Vagina (tissue), 2 donors: ENCODE results near the gene EAF2. TPM values are rescaled to one million over a fixed set of nuclear protein-coding genes. Genes with fewer than 3 reads are reported as not detected.

ENCODE experiments used
- DNase-seq, 2 donors: peaks; one replicate each; pipeline ENCODE4 v3.0.0-alpha.2; 2017; ENCODE audit errors: extremely low spot score in 2 of 2
- H3K27ac ChIP-seq: fragments of 200-600 bp; sonication (generic); one replicate; pipeline ENCODE4 v1.5.1; 2019
- H3K27me3 ChIP-seq: fragments of 200-600 bp; sonication (generic); one replicate; pipeline ENCODE4 v1.5.1; 2019
- H3K36me3 ChIP-seq, 2 donors: fragments of 200-600 bp; sonication (generic); one replicate each; pipeline ENCODE4 v1.5.1; 2017 to 2019
- H3K4me1 ChIP-seq: fragments of 200-600 bp; sonication (generic); one replicate; pipeline ENCODE4 v1.5.1; 2019
- H3K4me3 ChIP-seq, 2 donors: fragments of 200-600 bp; sonication (generic); 1 replicate in 1 of 2; 2 replicates in 1 of 2; pipeline ENCODE4 v1.5.1; 2016 to 2019
- H3K9me3 ChIP-seq: fragments of 200-600 bp; sonication (generic); one replicate; pipeline ENCODE4 v1.5.1; 2019
- POLR2A ChIP-seq, 2 donors: fragments of 450-650 bp; IDR thresholded peaks; one replicate each; pipeline ENCODE4 v1.6.1; 2017; ENCODE audit warnings: antibody characterized with exemption in 2 of 2, mild to moderate bottlenecking in 2 of 2, moderate library complexity in 2 of 2
- POLR2AphosphoS5 ChIP-seq, 2 donors: sonication (generic); formaldehyde crosslinking; IDR thresholded peaks; one replicate each; pipeline ENCODE4 v1.9.0; 2017; ENCODE audit warnings: antibody characterized with exemption in 2 of 2, mild to moderate bottlenecking in 2 of 2, low read depth in 1 of 2; ENCODE audit not compliant: insufficient read depth in 1 of 2
- intact Hi-C: fragments of 100-400 bp; cut with DNase I; formaldehyde crosslinking; loops from one replicate; pipeline ENCODE4 v1.15.1; 2023
- total RNA-seq: library from RNA; depleted of rRNA; stranded (reverse); fragments of >200 nt; gene quantifications from one replicate; pipeline ENCODE4 v1.2.3, GENCODE V29; 2016
- TF ChIP-seq, protein P1 (sequence below), 3 experiments: fragments of 450-650 bp in 2 of 3; fragments of 200-600 bp in 1 of 3; sonication (generic) in 1 of 3; IDR thresholded peaks; one replicate each; pipeline ENCODE4 v1.5.1; 2017 to 2019; ENCODE audit warnings: antibody characterized with exemption in 3 of 3, mild to moderate bottlenecking in 2 of 3, moderate library complexity in 2 of 3

EAF2 gene
- total RNA-seq, 1 donor from 2014 or later: 2.2 TPM

DNA sequence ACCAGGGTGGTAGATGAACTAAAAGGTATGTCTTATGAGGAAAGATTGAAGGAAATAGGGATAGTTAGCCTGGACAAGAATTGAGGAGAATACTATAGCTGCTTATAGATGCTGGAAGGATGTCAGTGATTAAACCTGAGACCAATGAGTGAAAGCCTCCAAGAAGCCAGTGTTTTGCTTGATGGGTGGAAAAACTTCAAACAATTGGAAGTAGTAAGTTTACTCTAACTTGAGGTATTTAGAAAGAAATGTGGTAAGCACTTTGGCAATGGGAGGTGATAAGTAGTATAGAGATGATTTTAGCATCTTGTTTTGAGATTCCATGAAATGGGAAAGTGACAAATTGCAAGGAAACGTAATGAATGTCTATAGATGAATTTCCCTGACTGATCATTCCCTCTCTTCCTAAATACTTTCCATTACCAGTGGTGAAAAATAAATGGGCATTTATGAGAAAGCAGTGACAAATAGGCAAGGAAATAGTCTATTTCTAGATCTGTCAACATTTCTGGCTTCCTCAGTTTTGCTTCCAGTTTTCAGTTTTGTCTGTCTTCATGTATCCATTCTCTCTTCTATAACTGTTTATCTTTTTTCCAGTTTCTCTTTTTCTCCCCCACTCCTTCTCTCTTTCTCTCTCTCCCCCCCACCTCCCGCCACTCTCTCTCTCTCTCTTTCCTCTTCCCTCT is 78.4 kb downstream of the EAF2 start:
- TF ChIP-seq, protein P1, sequence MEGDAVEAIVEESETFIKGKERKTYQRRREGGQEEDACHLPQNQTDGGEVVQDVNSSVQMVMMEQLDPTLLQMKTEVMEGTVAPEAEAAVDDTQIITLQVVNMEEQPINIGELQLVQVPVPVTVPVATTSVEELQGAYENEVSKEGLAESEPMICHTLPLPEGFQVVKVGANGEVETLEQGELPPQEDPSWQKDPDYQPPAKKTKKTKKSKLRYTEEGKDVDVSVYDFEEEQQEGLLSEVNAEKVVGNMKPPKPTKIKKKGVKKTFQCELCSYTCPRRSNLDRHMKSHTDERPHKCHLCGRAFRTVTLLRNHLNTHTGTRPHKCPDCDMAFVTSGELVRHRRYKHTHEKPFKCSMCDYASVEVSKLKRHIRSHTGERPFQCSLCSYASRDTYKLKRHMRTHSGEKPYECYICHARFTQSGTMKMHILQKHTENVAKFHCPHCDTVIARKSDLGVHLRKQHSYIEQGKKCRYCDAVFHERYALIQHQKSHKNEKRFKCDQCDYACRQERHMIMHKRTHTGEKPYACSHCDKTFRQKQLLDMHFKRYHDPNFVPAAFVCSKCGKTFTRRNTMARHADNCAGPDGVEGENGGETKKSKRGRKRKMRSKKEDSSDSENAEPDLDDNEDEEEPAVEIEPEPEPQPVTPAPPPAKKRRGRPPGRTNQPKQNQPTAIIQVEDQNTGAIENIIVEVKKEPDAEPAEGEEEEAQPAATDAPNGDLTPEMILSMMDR (IDR thresholded peaks at IDR 0.05): no peak
- no peak for TF ChIP-seq POLR2AphosphoS5 (IDR thresholded peaks at IDR 0.05; ENCODE audit: insufficient read depth in 1 of 2, low read depth in 1 of 2)
- no peak for TF ChIP-seq POLR2A (IDR thresholded peaks at IDR 0.05)
- H3K9me3 ChIP-seq: no peaks in the 10 kb centered on the region
- no peaks in the 10 kb centered on the region for H3K4me1 ChIP-seq
- no peaks in the 10 kb centered on the region for H3K27me3 ChIP-seq
- no peak overlapping the region for H3K27ac ChIP-seq
- no peak overlapping the region for H3K4me3 ChIP-seq
- intact Hi-C loops: no loop called here
- no peaks in the 10 kb centered on the region for H3K36me3 ChIP-seq
- DNase-seq: no peak

DNA sequence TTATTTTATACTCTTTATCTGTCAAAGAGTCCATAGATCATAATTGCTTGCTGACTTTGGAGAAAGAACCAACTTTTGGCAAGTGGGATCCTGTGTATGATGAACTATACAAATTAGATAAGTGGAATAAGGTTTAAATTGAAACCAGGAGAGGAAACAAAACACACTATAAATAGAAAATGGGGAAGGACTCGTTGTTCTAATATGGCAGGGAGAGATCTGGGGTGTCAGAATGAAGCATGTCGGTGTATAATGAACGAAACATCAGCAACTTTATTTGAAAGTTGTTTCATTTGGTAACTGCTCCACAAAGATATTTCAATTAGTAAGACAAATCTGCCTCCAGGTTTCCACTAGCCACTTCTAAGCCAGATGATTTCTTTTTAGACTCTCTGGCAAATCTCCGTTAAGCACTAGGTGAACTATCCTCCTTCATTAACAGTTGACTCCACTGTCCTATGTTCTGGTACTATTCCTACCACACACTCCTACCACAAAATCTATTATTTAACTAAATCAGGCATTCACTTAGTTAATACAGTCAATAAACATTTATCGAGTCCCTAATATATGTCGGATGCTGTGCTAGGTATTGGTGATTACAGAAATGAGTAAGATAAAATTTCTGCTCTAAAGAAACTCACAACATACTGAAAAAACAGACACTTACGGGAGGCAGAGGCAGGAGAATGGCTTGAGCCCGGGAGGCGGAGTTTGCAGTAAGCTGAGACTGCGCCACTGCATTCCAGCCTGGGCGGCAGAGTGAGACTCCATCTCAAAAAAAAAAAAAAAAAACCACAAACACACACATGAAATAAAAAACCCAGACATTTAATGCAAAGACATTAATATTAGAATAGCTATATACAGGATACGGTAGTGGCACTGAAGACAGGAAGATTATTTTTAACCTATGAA is 79.3 kb downstream of the EAF2 start:
- Histone ChIP-seq H3K9me3 (no peaks in the 10 kb centered on the region), H3K36me3 (no peaks in the 10 kb centered on the region), H3K27me3 (no peaks in the 10 kb centered on the region), H3K27ac (no peak overlapping the region), H3K4me3 (no peak overlapping the region), H3K4me1 (no peaks in the 10 kb centered on the region)
- no peak for TF ChIP-seq POLR2A (IDR thresholded peaks at IDR 0.05)
- no peak for TF ChIP-seq POLR2AphosphoS5 (IDR thresholded peaks at IDR 0.05; ENCODE audit: insufficient read depth in 1 of 2, low read depth in 1 of 2)
- TF ChIP-seq, protein P1 (IDR thresholded peaks at IDR 0.05): no peak
- DNase-seq: no peak
- intact Hi-C loops: no loop called here

DNA sequence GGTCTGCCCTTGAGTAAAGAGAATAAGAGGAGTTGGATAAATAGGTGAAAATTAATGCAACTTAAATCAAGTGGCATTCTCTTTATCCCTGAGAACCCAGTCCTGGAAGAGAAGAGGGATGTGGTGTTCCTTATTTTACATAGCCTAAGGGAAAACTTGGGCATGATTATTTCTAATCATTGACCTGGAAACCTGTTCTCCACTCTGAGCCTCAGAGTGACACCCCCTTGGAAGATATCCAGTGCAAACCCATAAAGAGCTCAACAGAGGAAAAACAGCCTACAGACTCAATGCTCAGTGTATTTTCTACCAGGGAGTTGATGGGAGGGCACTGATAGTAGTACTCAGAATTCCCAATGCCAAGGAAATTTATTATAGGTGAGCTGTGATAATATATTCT is 81.2 kb downstream of the EAF2 start:
- Histone ChIP-seq H3K27ac (no peak overlapping the region), H3K9me3 (no peaks in the 10 kb centered on the region), H3K27me3 (no peaks in the 10 kb centered on the region), H3K4me3 (no peak overlapping the region), H3K36me3 (no peaks in the 10 kb centered on the region), H3K4me1 (no peaks in the 10 kb centered on the region)
- no peak for TF ChIP-seq POLR2AphosphoS5 (IDR thresholded peaks at IDR 0.05; ENCODE audit: insufficient read depth in 1 of 2, low read depth in 1 of 2)
- no peak for TF ChIP-seq POLR2A (IDR thresholded peaks at IDR 0.05)
- TF ChIP-seq, protein P1 (IDR thresholded peaks at IDR 0.05): no peak
- intact Hi-C loops: no loop called here
- DNase-seq: no peak

DNA sequence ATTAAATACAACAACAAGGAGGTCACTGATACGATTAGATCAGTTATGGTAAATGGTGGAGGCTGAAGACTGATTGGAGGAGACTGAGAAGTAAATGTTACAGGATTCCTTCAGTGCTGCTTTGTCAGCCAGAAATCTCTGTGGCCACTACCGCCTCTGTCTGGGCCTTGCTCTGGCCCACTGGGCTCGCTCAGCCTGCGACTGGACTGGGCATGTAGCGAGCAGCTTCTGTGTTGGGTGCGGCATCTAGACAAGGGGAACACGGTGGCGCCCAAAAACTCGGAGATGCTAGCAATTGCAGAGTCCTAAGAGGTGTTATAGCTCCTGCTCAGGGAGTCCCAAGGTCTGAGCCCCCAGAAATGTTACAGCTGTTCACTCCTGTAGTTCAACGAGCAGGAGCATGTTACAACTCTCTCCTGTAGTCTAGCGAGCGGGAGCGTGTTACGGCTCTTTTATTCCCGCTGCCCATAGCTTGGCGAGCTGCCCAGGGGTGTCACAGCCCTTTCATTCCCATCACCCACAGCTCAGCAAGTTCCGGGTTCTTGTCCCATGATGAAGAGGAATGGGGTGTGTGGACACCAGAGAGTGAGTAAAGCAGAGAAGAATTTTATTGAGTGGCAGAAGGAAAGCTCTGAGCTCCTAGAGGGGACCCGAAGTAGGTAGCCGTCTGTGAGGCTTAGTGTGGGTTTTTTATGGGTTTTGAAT is 83.9 kb downstream of the EAF2 start:
- H3K4me1 ChIP-seq: no peaks in the 10 kb centered on the region
- no peak overlapping the region for H3K27ac ChIP-seq
- intact Hi-C loops: no loop called here
- TF ChIP-seq POLR2AphosphoS5 (IDR thresholded peaks at IDR 0.05; ENCODE audit: insufficient read depth in 1 of 2, low read depth in 1 of 2) (peak in 1 of 2 donors; percentile 44), POLR2A (IDR thresholded peaks at IDR 0.05) (no peak)
- no peak for DNase-seq
- H3K9me3 ChIP-seq: no peaks in the 10 kb centered on the region
- H3K4me3 ChIP-seq: no peak overlapping the region
- no peaks in the 10 kb centered on the region for H3K36me3 ChIP-seq
- no peaks in the 10 kb centered on the region for H3K27me3 ChIP-seq

DNA sequence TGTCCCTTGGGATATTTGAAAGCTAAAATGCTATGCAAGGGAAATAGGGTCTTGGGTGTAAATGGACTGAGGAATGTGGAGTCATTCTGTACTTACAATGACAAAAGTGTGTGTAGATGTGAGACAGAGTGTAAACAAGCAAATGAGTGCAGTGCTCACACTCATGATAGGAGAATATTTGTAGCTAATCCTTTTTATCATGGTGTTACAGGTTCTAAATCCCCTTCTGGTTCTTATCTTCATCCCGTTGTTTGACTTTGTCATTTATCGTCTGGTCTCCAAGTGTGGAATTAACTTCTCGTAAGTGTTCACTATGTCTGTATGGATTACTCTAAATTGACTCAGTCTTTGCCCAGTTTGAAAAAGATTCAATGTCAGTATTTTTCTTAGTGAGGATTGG is 89.7 kb downstream of the EAF2 start:
- Histone ChIP-seq H3K4me1 (no peaks in the 10 kb centered on the region), H3K4me3 (no peak overlapping the region), H3K36me3 (no peaks in the 10 kb centered on the region), H3K27me3 (no peaks in the 10 kb centered on the region), H3K27ac (no peak overlapping the region), H3K9me3 (no peaks in the 10 kb centered on the region)
- TF ChIP-seq POLR2AphosphoS5 (IDR thresholded peaks at IDR 0.05; ENCODE audit: insufficient read depth in 1 of 2, low read depth in 1 of 2): no peak
- no peak for TF ChIP-seq POLR2A (IDR thresholded peaks at IDR 0.05)
- TF ChIP-seq, protein P1 (IDR thresholded peaks at IDR 0.05): no peak
- intact Hi-C loops: no loop called here
- DNase-seq: no peak
